Measurements from ENCODE around the gene C1orf122.
A peak's percentile ranks its signal among the peaks of the same experiment; 100 is the strongest.

The C1orf122 gene

DNA sequence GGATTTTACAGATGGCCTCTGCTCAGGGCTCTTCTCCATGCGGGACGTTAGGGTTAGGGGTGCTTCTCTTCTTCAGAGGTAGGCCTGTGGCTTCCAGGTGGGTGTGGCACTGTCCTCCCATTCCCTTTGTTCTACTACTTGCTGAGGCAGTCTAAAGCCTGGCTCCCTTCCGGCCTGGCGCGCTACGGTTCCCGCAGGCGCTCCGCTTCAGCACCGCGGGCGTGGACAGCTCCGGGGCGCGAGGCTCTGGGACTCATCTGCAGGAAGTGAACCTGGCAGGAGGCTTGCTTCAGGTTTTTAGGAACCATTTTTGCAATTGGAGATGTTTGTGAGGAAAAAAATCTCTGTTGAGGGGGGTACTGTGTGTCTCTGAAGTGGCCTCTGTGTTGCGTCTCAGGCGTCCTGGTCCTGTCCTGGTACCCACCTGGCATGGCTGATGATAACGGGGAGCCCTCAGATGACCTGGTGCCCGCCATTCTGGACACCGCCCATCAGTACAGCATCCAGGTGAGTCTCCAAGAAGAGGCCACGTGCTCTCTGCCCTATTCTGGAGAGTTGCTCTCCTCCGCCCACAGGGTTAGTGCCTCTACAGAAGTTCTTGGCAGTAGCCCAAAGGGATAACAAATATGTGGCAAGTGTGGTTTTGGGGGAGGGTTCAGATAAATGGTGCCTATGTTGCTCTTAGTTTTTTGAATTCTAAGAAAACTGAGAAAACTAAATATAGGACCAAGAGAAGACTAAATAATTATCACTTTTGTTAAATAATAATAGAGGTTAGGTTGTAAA is 12.1 kb upstream of the C1orf122 start:
- Histone ChIP-seq H3K4me3 (ENCODE audit: low read length) (peak overlapping the region; percentile 82), H3K9me2 (replicated peaks; ENCODE audit: insufficient read depth, low read length) (no peaks in the 10 kb centered on the region), H3K4me1 (ENCODE audit: low read length) (peaks cover 21% of the 10 kb centered on the region), H3K9ac (ENCODE audit: low read length) (no peak overlapping the region), H4K20me1 (ENCODE audit: insufficient read depth, low read length) (no peaks in the 10 kb centered on the region), H3K79me2 (ENCODE audit: low read length) (peaks cover 30% of the 10 kb centered on the region), H3F3A (ENCODE audit: insufficient read depth, low read length) (peaks cover 19% of the 10 kb centered on the region), H3K4me2 (ENCODE audit: low read depth, low read length) (peak overlapping the region; percentile 81), H3K27ac (ENCODE audit: low read length) (no peak overlapping the region), H3K9me3 (replicated peaks; ENCODE audit: insufficient read depth, low read length) (no peaks in the 10 kb centered on the region), H2AFZ (ENCODE audit: low read length) (no peak overlapping the region), H3K27me3 (replicated peaks; ENCODE audit: insufficient read depth, low read length) (no peaks in the 10 kb centered on the region), H3K36me3 (replicated peaks; ENCODE audit: insufficient read depth, low read length) (peaks cover 2% of the 10 kb centered on the region; the same call in 1 of the 2 replicates)
- TF ChIP-seq EZH2 (optimal IDR thresholded peaks at IDR 0.05; ENCODE audit: low read depth, low read length), result no peak
- TF ChIP-seq, protein P1, sequence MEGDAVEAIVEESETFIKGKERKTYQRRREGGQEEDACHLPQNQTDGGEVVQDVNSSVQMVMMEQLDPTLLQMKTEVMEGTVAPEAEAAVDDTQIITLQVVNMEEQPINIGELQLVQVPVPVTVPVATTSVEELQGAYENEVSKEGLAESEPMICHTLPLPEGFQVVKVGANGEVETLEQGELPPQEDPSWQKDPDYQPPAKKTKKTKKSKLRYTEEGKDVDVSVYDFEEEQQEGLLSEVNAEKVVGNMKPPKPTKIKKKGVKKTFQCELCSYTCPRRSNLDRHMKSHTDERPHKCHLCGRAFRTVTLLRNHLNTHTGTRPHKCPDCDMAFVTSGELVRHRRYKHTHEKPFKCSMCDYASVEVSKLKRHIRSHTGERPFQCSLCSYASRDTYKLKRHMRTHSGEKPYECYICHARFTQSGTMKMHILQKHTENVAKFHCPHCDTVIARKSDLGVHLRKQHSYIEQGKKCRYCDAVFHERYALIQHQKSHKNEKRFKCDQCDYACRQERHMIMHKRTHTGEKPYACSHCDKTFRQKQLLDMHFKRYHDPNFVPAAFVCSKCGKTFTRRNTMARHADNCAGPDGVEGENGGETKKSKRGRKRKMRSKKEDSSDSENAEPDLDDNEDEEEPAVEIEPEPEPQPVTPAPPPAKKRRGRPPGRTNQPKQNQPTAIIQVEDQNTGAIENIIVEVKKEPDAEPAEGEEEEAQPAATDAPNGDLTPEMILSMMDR (IDR thresholded peaks at IDR 0.05; ENCODE audit: low read length), result no peak
- TF ChIP-seq EZH2phosphoT487 (IDR thresholded peaks at IDR 0.05; ENCODE audit: low read length), result no peak
- no peak for DNase-seq

DNA sequence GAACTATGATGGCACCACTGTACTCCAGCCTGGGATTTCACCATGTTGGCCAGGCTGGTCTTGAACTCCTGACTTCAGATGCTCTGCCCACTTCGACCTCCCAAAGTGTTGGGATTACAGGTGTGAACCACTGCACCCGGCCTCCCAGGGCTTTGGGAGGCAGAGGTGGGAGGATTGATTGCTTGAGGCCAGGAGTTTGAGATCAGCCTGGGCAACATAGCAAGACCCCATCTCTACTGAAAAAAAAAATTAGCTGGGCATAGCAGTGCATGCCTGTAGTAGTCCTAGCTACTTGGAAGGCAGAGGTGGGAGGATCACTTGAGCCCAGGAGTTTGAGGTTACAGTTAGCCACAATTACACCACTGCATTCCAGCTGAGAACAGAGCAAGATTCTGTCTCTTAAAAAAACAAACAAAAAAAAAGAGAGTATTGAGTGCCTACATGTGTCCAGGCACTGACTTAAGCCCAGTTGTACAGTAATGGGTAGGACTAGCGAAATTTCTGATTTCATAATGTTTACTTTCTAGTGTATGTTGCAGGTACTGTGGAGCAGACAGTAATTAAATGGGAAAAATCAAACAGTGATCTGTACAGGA is 9.7 kb upstream of the C1orf122 start:
- H3K9ac ChIP-seq (ENCODE audit: low read length), result no peak overlapping the region
- H3K4me1 ChIP-seq (ENCODE audit: low read length), result peaks cover 21% of the 10 kb centered on the region
- H3K9me3 ChIP-seq (replicated peaks; ENCODE audit: insufficient read depth, low read length), result no peaks in the 10 kb centered on the region
- peaks cover 6% of the 10 kb centered on the region; the same call in 1 of the 2 replicates for H3K36me3 ChIP-seq (replicated peaks; ENCODE audit: insufficient read depth, low read length)
- TF ChIP-seq, protein P1 (IDR thresholded peaks at IDR 0.05; ENCODE audit: low read length), result no peak
- no peak for TF ChIP-seq EZH2 (optimal IDR thresholded peaks at IDR 0.05; ENCODE audit: low read depth, low read length)
- no peak for TF ChIP-seq EZH2phosphoT487 (IDR thresholded peaks at IDR 0.05; ENCODE audit: low read length)
- H3K4me2 ChIP-seq (ENCODE audit: low read depth, low read length), result no peak overlapping the region
- no peaks in the 10 kb centered on the region for H4K20me1 ChIP-seq (ENCODE audit: insufficient read depth, low read length)
- H3K9me2 ChIP-seq (replicated peaks; ENCODE audit: insufficient read depth, low read length), result no peaks in the 10 kb centered on the region
- H3K27ac ChIP-seq (ENCODE audit: low read length), result no peak overlapping the region
- H3K27me3 ChIP-seq (replicated peaks; ENCODE audit: insufficient read depth, low read length), result no peaks in the 10 kb centered on the region
- no peak for DNase-seq
- peaks cover 40% of the 10 kb centered on the region for H3K79me2 ChIP-seq (ENCODE audit: low read length)
- no peak overlapping the region for H2AFZ ChIP-seq (ENCODE audit: low read length)
- H3F3A ChIP-seq (ENCODE audit: insufficient read depth, low read length), result peaks cover 19% of the 10 kb centered on the region
- no peak overlapping the region for H3K4me3 ChIP-seq (ENCODE audit: low read length)

DNA sequence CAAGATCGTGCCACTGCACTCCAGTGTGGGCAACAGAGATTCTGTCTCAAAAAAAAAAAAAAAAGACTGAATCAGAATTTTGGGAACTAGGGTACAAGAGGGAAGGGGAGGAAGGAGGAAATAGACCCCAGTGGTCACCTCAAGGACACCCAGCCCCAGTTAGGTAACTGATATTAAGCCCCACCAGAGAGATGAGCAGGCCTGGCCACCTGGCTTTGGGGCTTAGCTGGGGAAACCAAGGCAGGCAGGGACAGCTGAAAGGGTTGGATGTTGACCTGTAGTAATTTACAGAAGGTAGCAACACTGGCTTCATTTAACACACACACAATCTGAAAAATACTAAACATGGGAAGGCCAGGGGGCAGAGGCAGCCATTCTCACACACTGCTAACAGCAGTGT is 5.2 kb upstream of the C1orf122 start:
- Histone ChIP-seq H3K9me2 (replicated peaks; ENCODE audit: insufficient read depth, low read length) (no peaks in the 10 kb centered on the region), H4K20me1 (ENCODE audit: insufficient read depth, low read length) (peaks cover 18% of the 10 kb centered on the region), H3K27ac (ENCODE audit: low read length) (no peak overlapping the region), H3K4me3 (ENCODE audit: low read length) (no peak overlapping the region), H3K4me2 (ENCODE audit: low read depth, low read length) (no peak overlapping the region), H3F3A (ENCODE audit: insufficient read depth, low read length) (peaks cover 18% of the 10 kb centered on the region), H3K79me2 (ENCODE audit: low read length) (peaks cover 64% of the 10 kb centered on the region), H3K36me3 (replicated peaks; ENCODE audit: insufficient read depth, low read length) (peaks cover 14% of the 10 kb centered on the region; the same call in 1 of the 2 replicates), H3K9me3 (replicated peaks; ENCODE audit: insufficient read depth, low read length) (no peaks in the 10 kb centered on the region), H2AFZ (ENCODE audit: low read length) (no peak overlapping the region), H3K4me1 (ENCODE audit: low read length) (peaks cover 8% of the 10 kb centered on the region; the same call in 1 of the 2 replicates), H3K9ac (ENCODE audit: low read length) (no peak overlapping the region), H3K27me3 (replicated peaks; ENCODE audit: insufficient read depth, low read length) (no peaks in the 10 kb centered on the region)
- no peak for DNase-seq
- TF ChIP-seq EZH2phosphoT487 (IDR thresholded peaks at IDR 0.05; ENCODE audit: low read length), result no peak
- no peak for TF ChIP-seq EZH2 (optimal IDR thresholded peaks at IDR 0.05; ENCODE audit: low read depth, low read length)
- TF ChIP-seq, protein P1 (IDR thresholded peaks at IDR 0.05; ENCODE audit: low read length), result no peak
